NT2/D1 (cell line): Measurements from ENCODE around the gene PHLDA3.

ENCODE experiments used
- DNase-seq: peaks from one replicate; pipeline ENCODE4 v3.0.0-alpha.2; 2011; ENCODE audit warnings: low read depth, low spot score
- H3K27me3 ChIP-seq: 2 replicates; pipeline ENCODE4 v1.6.0; 2011; ENCODE audit warnings: mild to moderate bottlenecking; ENCODE audit not compliant: insufficient read length, insufficient read depth
- H3K36me3 ChIP-seq: 2 replicates; pipeline ENCODE4 v1.6.1; 2011; ENCODE audit warnings: mild to moderate bottlenecking, low read length, mixed read lengths; ENCODE audit not compliant: insufficient read depth, insufficient read length
- H3K4me1 ChIP-seq: 2 replicates; pipeline ENCODE4 v1.5.1; 2011; ENCODE audit not compliant: insufficient read depth, insufficient read length
- H3K4me3 ChIP-seq: 2 replicates; pipeline ENCODE4 v1.5.1; 2011; ENCODE audit warnings: low read depth; ENCODE audit not compliant: insufficient read length
- H3K9ac ChIP-seq: 2 replicates; pipeline ENCODE4 v1.6.0; 2011; ENCODE audit warnings: low read depth; ENCODE audit not compliant: insufficient read length
- H3K9me3 ChIP-seq: 2 replicates; pipeline ENCODE4 v1.5.1; 2011; ENCODE audit warnings: mild to moderate bottlenecking, low read length; ENCODE audit not compliant: insufficient read depth
- SUZ12 ChIP-seq: IDR thresholded peaks from 2 replicates; pipeline ENCODE4 v1.6.1; 2011; ENCODE audit not compliant: insufficient read length, insufficient read depth; ENCODE audit errors: extremely low read depth
- YY1 ChIP-seq: IDR thresholded peaks from 2 replicates; pipeline ENCODE4 v1.6.1; 2011; ENCODE audit not compliant: insufficient read length, insufficient read depth
- ZNF274 ChIP-seq: IDR thresholded peaks from 2 replicates; pipeline ENCODE4 v1.6.1; 2011; ENCODE audit warnings: mild to moderate bottlenecking, low read depth, low read length

The PHLDA3 gene

DNA sequence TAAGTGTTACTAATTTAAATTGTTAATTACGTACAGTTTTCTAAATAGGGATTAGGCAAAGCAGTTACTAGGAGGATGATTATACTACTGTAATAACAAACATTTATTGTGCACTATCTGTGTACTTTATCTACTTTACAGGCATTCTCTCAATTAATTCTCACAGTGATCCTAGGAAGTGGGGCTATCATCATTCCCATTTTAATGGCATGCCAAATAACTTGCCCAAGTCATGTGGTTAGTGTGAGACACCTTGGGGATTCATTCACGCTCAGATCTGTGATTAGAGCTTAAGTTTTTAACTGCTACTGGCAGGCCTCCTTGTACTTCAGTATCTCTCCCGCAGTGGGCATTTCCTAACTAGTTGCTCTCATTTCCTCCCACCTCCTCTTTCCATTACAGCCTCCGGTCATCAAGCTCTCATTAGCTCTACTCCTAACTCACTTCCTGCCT, 11.5 kb downstream of the PHLDA3 start:
- peaks cover 33% of the 10 kb centered on the region for H3K4me1 ChIP-seq
- DNase-seq, result no peak
- TF ChIP-seq SUZ12 (no peak), ZNF274 (no peak), YY1 (no peak)

DNA sequence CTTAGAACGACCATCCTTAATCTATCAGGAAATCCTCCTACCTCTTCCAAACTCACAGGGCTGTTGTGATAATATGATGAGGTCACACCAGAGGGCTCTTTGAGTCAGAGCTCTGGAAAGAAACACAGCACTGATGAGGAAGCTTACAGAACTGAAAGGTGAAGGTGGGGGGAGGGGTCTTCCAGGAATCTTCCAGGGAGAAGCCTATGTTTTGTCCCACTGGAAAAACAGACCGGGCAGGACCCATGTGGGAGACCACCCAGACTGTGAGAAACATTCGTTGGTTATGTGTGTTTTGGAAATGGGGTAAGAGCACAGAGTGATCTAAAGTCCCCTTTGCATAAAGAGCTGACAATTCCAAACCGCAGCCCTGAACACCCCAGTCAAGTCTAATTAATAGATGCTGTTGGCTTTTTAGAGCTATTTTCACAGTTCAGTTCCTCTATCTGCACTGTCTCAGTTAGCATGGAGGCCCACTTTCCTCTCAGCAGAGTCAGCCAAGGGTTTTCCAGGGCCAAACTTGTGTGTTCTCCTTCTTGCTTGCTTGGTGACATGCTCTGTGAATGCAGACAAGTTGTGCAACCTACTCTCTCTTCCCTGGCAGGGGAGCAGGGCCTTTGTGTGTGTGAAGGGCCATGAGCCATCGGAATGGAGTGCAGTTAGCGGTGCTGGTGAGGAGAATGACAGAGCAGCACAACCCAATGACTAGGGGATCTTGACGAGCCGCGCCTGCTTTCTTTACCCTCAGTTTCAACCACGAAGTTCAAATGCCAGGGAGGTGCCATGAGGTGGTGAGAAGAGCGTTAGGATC, 12.3 kb downstream of the PHLDA3 start:
- H3K4me1 ChIP-seq, result peaks cover 28% of the 10 kb centered on the region
- TF ChIP-seq SUZ12 (no peak), YY1 (no peak), ZNF274 (no peak)
- DNase-seq, result no peak
- no peak overlapping the region for H3K4me3 ChIP-seq
- no peak overlapping the region for H3K9ac ChIP-seq
- no peaks in the 10 kb centered on the region for H3K9me3 ChIP-seq
- no peaks in the 10 kb centered on the region for H3K27me3 ChIP-seq
- no peaks in the 10 kb centered on the region for H3K36me3 ChIP-seq

More for the DNA sequence above, 11.5 kb downstream of the PHLDA3 start:
- H3K36me3 ChIP-seq, result no peaks in the 10 kb centered on the region
- H3K27me3 ChIP-seq, result no peaks in the 10 kb centered on the region
- no peaks in the 10 kb centered on the region for H3K9me3 ChIP-seq
- H3K4me3 ChIP-seq, result no peak overlapping the region
- H3K9ac ChIP-seq, result no peak overlapping the region

DNA sequence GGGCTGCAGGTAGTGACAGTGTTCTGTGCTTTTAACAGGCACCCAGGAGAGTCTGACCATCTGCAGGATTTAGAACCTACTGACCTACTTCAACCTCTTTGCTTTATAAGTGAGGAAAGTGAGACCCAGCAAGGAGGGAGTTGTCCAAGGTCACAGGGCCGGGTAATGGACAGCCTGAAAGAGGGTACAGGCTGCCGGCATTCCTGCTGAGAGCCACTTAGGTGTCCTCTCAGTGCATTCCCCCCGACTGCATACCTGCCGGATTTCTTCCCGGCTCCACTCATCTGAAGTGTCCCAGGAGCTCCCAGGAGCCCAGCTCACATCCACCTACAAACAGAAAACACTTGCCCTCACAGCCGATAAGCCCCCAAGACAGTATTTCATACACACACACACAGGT, 13.9 kb downstream of the PHLDA3 start:
- no peak overlapping the region for H3K4me3 ChIP-seq
- H3K27me3 ChIP-seq, result no peaks in the 10 kb centered on the region
- H3K36me3 ChIP-seq, result no peaks in the 10 kb centered on the region
- H3K9ac ChIP-seq, result no peak overlapping the region
- TF ChIP-seq SUZ12, result no peak
- TF ChIP-seq YY1, result no peak
- TF ChIP-seq ZNF274, result no peak
- no peaks in the 10 kb centered on the region for H3K9me3 ChIP-seq
- no peak for DNase-seq
- H3K4me1 ChIP-seq, result peaks cover 25% of the 10 kb centered on the region

DNA sequence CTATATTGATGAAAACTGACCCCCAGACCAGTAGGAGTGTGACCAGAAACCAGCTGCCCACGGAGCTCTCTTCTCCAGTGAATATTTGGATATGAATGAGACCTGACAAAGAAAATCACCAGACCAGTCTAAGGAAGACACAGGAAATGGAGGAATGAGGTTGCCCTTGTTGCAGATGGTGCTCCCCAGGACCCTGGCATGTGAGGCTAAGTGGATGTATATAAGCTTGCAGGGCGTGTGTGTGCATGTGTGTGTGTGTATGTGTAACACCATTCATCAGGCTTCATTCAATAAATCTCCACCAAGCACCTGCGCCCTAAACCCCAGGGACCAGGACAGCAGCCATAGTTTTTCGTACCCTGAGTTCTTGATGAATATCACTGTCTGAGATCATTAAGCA, 14.4 kb downstream of the PHLDA3 start:
- DNase-seq, result no peak
- H3K27me3 ChIP-seq, result no peaks in the 10 kb centered on the region
- H3K9me3 ChIP-seq, result no peaks in the 10 kb centered on the region
- H3K4me1 ChIP-seq, result peaks cover 23% of the 10 kb centered on the region
- H3K4me3 ChIP-seq, result no peak overlapping the region
- TF ChIP-seq YY1 (no peak), SUZ12 (no peak), ZNF274 (no peak)
- H3K9ac ChIP-seq, result no peak overlapping the region
- no peaks in the 10 kb centered on the region for H3K36me3 ChIP-seq

DNA sequence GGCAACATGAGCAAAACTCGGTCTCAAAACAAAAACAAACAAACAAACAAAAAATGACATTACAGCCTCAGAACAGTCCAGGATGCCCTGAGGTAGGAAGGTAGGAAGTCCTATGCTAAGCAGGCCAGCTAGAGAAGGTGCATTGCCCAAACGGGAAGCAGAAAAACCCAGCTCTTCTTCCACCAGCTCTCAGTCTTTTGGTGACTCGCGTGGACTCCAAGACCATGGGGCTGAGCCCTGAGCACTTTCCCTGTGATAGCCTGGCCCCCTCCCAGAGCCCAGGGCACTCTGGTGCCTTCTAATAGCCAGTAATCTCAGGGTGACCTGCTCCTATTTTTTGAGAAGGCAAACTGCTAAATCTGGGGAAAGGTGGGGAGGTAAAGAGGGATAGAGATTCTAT, 16.1 kb downstream of the PHLDA3 start:
- H3K9me3 ChIP-seq, result no peaks in the 10 kb centered on the region
- H3K27me3 ChIP-seq, result no peaks in the 10 kb centered on the region
- no peak overlapping the region for H3K4me3 ChIP-seq
- TF ChIP-seq YY1, result no peak
- TF ChIP-seq ZNF274, result no peak
- TF ChIP-seq SUZ12, result no peak
- no peak for DNase-seq
- H3K9ac ChIP-seq, result no peak overlapping the region
- H3K36me3 ChIP-seq, result no peaks in the 10 kb centered on the region
- H3K4me1 ChIP-seq, result peaks cover 33% of the 10 kb centered on the region

DNA sequence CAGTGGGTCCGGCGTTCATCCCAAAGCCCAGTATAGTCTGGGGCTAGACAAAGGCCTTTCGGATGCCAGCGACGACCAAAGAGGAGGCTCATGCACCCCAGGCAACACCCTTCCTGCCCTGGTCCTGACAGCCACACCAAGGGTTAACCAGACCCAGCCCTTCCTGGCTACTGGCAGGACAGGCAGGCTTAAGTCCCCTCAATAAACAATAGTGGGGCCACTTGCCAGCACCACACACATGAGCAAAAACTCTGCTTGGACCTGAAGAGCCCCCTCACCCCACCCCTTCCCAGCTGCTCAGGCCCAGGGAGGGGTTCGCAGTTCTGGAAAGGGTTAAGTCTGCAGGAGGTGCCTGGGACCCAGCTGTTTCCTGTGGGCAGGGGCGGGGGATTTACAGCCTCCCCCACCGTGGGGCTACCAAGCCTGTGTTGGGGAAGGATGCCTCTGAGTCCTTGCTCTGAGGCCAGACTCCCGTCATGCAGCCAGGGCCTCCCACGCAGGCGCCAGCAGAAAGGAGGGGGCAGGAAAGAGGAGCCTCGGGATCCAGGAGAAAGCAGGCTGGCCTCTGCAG, 18.2 kb downstream of the PHLDA3 start:
- Histone ChIP-seq H3K4me1 (peaks cover 22% of the 10 kb centered on the region), H3K36me3 (no peaks in the 10 kb centered on the region), H3K4me3 (no peak overlapping the region), H3K9ac (peak overlapping the region; percentile 28), H3K9me3 (no peaks in the 10 kb centered on the region), H3K27me3 (no peaks in the 10 kb centered on the region)
- no peak for DNase-seq
- TF ChIP-seq SUZ12 (no peak), YY1 (no peak), ZNF274 (no peak)

DNA sequence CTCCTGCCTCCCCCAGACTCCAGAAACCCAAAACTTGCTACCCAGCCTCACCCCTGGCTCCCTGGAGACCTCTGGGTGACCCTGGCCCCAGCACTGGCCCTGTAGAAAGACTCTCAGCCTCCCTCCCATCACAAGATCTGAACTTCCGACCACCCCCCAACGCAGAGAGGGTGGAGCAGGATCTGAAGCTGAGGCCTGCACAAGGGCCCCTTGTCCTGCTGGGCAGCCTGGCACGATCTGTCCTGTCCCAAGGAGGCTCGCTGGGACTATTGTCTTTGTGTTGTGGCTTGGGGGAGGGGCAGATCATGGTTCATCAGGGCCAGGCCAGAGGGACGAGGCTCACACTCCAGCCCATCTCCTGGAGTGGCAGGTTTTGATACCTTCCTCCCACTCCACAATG, 20.0 kb downstream of the PHLDA3 start:
- H3K4me1 ChIP-seq, result peaks cover 15% of the 10 kb centered on the region
- H3K9me3 ChIP-seq, result no peaks in the 10 kb centered on the region
- H3K27me3 ChIP-seq, result no peaks in the 10 kb centered on the region
- TF ChIP-seq ZNF274 (no peak), YY1 (no peak), SUZ12 (no peak)
- no peak overlapping the region for H3K4me3 ChIP-seq
- no peaks in the 10 kb centered on the region for H3K36me3 ChIP-seq
- no peak overlapping the region for H3K9ac ChIP-seq
- DNase-seq, result no peak
